ENCODE measurements around the gene KATNAL2.

DNA sequence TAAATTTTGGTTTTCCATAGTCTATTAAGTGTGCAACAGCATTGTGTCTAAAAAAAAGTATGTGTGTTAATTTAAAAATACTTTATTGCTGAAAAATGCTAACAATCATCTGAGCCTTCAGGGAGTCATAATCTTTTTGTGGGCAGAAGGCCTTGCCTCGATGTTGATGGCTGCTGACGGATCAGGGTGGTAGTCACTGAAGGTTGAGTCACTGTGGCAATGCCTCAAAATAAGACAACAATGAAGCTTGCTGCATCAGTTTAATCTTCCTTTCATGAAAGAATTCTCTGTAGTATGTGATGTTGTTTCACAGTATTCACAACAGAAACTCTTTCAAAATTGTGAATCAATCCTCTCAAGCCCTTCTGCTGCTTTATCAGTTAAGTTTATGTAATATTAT is 201.6 kb downstream of the KATNAL2 start:
- TF ChIP-seq, protein P1, sequence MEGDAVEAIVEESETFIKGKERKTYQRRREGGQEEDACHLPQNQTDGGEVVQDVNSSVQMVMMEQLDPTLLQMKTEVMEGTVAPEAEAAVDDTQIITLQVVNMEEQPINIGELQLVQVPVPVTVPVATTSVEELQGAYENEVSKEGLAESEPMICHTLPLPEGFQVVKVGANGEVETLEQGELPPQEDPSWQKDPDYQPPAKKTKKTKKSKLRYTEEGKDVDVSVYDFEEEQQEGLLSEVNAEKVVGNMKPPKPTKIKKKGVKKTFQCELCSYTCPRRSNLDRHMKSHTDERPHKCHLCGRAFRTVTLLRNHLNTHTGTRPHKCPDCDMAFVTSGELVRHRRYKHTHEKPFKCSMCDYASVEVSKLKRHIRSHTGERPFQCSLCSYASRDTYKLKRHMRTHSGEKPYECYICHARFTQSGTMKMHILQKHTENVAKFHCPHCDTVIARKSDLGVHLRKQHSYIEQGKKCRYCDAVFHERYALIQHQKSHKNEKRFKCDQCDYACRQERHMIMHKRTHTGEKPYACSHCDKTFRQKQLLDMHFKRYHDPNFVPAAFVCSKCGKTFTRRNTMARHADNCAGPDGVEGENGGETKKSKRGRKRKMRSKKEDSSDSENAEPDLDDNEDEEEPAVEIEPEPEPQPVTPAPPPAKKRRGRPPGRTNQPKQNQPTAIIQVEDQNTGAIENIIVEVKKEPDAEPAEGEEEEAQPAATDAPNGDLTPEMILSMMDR (IDR thresholded peaks at IDR 0.05) = no peak
- TF ChIP-seq POLR2A (IDR thresholded peaks at IDR 0.05) = no peak
- TF ChIP-seq EP300 (IDR thresholded peaks at IDR 0.05) = no peak
